NCI-H2029 (cell line): Measurements from ENCODE around the gene CCND3.

Experiments
- DNase-seq: peaks from one replicate; lab custom pipeline; 2025; lab: John Stamatoyannopoulos, UW

The CCND3 gene

DNA sequence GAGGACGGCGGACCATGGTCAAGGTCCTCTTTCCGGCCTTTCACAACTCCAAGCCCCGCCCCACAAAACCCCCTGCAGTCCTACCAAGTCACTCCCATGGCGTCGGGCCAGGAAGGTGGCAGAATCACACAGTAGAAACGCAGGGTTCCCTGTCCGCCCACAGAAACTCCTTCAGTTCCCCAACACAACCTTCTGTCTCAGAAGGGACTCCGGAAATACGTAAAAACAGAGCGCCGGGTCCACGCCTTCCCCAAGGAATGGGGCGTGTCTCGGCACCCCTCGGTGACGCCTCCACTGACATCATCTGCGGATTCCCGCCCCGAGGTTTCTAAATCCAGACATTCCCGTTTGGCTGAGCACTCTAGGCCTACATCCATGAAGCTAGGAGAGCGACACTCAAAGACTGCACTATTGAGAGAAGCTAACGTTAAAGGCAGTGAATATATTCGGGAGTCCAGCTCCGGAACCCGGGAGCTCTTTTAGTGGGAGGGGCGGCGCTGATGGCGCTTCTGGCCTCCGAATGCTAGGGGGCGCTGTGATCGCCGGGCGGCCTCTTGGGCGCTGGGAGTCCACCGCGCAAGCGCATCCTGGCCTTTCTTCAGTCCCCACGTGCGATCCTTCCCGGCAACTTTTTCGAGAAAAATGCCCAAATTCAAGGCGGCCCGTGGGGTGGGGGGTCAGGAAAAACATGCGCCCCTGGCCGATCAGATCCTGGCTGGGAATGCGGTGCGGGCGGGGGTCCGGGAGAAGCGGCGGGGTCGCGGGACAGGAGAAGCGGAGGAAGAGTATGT is 20.5 kb downstream of the CCND3 start, which contains the start of the genes BYSL and MED20:
TSS of gene BYSL (plus strand) at position 579 of the 791 bp plus-strand sequence. CDS start at position 643, 64 bp downstream.
TSS of gene MED20 (minus strand) at position 219 of the 791 bp plus-strand sequence. CDS start at position 98, 121 bp downstream.
- peak; percentile 85 for DNase-seq

DNA sequence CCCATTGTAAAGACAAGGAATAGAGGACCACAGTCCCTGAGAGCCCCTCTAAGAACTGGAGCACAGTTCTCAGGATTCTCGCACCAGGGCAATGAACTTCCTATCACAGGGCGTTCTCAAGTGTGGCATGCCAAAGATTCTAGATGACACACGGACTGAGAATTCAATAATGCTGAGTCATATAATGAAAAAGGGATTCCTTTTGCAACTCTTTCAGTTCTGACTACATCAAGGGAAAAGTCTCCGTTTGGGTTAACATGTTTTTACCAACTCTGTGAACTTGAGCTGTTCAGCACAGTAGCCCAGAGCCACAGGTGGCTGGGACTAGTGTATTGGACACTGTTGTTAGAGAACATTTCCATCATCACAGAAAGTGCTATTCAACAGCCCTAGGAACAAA is 24.1 kb downstream of the CCND3 start:
- no peak for DNase-seq

DNA sequence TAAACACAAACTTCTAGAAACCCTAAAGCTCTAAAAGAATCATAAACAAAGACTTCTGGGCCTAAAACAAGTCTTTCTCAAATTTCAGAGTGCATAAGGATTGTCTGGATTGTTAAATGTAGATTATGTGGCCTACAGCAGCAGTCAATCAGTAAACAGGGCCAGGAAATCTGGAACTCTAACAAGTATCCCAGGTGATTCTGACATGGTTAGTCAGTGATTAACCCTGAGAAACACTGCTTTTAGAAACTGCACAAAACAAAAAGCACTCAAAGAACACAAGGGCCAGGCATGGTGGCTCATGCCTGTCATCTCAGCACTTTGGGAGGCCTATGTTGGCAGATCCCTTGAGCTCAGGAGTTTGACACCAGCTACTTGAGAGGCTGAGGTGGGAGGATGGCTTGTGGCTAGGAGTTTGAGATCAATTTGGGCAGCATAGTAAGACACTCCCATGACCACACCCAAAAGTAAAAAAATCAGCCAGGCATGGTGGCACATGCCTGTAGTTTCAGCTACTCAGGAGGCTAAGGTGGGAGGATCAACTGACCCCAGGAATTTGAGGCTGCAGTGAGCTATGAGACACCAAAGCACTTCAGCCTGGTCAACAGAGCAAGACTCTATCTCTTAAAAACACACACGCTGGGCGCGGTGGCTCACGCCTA is 26.6 kb downstream of the CCND3 start:
- DNase-seq = no peak

DNA sequence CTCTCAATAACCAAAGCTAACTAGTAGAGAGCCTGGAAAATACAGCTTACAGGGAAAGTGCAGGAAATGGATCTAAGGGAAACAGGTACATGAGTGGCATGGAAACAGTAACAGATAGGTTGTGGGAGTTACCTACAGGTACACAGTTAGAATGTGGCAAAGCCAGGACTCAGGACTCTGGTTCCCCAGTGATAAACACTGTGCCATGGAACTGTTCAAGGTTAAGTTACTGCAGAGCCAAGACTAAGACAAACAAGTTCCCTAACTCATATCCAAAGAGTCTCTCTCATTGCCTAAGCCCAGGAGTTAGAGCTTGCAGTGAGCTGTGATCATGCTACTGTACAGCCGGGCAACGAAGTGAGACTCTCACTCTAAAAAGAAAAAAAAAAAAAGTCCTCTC is 27.3 kb downstream of the CCND3 start:
- DNase-seq = no peak

DNA sequence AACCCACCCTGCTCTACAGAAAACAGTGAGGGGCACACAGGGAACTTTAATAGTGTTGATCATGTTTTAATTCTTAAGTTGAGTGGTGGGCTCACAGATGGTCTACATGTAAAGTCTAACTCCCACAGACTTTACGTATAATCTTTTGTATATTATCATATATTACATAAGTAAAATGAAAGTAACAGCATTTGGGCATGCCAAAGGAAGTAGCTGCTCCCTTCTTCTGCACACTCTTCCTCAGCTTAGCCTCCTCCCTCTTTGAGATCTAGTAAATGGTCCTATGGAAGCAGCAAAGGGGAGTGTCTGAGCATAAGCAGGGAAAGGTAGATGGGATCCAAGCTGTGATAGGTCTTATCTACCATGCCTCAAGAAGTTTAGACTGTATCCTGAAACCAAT is 31.9 kb downstream of the CCND3 start:
- no peak for DNase-seq

DNA sequence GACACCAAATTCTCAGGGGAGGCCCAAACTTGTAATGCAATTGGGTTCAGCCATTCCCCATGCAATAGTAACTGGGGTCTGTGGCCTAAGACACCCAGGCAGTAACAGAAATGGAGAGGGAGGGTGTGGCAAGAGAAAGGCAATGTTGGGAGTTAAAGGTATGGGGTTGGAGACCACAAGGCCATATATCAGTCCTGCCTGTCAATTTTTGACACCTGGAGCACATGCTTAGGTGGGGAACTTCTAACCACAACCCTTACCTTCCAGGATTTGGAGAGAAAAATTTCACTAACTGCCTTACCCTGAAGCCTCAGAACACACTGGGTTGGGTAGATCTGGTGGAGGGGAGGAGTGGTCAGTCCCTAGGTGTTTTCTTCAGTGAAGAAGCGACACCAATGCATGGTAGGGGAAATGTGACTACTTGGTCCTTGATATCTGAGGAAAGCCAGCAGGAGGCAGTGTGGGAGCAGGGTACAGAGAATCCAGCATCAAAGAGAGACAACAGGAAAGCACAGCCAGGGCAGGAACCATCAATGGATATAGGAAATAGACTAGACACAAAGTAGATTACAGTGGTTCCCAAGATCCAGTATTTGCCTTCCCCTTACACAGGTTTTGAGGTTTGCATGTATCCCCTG is 39.6 kb downstream of the CCND3 start:
- no peak for DNase-seq

DNA sequence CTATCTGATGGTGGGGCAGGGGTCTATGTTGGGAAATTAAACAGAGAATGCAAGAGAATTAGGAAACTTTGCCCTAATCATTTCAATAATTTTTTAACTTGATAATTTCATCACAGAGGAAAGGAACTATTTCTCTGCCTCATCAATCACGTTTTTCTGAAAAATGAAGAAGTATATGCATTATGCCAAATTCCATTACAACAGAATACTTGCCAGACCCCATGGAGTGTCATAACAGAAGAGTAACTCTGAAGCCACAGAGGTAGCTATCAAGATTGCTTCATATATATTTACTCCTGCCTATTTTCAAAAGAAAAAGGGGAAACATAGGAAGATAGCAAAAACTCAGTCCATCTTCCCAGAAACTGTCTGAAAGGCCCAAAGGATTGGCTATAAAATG is 40.7 kb downstream of the CCND3 start:
- DNase-seq = no peak

DNA sequence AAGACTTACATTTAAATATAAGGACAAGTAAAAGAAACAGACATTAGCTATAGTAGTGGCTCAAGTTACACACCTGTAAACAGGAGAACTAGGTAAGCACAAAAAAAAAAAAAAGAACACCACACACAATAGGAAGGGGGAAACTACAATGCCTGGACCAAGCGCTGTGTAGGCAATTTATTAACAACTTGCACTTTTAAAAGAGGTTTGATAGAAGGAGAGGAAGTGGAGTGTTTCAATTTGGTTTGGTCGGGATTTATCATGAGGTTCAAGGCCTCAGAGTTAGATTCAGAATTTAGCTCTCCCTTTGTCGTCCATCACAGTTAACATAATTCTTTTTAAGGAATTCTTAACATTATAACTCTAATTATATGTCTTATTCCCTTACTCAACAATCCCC is 45.3 kb downstream of the CCND3 start:
- no peak for DNase-seq

DNA sequence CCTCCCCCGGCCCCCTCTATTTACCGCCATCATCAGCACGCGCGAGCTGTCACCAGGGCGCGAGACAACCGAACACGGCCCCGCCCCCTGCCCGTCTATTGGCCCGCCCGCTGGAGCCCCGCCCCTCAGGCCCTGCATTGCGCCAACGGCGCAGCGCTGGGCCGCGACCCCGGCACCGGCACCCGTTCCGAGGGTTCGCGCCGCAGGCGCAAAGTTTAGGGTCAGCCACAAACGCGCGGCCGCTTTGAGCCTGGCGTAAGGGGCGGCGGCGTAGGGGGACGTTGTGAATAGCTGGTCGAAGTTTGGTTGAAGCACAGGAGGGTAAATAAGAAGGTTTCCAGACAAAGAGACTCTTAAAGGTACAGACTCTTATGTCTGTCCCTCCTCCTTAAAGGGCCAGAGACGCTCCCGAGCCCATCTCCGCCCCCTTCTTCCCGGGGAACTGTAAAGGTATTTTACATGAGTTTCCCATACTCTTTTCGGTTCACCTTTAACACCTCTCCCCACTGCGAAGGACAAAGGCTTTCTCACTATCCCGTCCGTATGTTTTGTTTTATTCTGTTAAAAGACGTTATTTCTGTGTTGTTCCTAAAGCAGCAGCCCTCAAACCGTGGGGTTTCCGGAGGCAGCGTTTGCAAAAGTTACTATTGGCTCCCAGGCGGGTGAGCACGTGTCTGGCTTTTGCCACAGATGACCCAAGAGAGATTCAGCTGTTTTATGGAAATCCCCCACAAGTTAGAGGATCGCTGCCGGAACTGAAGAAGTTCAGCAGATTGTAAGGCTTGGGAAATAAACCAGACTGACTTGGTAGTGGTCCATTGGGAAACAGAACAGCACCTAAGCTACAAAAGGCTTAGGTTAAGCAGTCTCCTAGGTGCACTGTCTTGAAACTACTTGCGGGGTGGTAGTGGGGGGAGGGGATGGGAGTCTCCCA is 46.0 kb downstream of the CCND3 start, which contains the start of gene USP49:
TSS of gene USP49 (minus strand) at position 76 of the 934 bp plus-strand sequence. CDS start 88,392 bp downstream, outside the sequence.
- peak; percentile 91 for DNase-seq

DNA sequence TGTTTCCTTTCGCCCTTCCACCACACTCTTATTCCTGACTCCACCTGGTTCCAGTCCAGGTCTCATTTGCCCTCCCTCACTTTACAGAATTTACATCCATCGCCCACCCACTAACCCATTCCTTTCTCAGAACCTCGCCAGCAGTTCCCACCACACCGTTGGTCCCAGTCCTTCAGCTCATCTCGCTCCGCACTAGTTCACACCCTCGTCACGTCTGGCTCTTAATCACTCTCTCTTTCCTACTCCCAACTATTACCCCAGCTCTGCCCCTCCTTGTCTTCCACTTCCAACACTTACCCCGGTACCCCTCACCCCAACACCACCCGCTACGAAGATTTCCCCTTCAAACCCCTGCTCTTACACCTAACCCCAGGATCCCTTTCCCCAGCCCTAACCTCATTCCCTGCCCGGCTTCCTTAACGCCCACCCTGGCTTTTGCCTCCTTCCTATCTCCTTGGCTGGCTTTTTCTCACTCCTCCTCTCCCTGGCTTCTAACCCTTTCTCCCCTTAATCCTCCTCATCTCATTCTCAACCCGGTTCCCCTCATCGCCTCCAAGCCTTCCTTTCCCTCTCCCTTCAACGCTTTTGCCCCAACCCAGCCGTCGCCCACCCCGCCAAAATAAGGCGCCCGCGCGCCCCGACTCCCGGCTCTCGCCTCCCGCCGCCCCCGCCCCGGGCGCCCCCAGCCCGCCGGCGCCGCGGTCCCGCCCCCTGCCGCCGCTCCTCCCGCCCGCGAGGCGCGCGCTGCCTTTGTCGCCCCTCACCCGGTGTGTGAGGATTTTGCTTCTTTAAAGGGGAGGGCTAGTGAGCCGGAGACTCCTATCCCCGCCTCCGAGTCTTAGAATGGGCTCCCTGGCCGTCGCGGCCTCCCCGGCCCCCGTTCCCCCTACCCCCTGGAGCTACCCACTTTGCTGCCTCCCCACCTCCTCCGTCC is 47.0 kb downstream of the CCND3 start:
- DNase-seq = peak; percentile 66

DNA sequence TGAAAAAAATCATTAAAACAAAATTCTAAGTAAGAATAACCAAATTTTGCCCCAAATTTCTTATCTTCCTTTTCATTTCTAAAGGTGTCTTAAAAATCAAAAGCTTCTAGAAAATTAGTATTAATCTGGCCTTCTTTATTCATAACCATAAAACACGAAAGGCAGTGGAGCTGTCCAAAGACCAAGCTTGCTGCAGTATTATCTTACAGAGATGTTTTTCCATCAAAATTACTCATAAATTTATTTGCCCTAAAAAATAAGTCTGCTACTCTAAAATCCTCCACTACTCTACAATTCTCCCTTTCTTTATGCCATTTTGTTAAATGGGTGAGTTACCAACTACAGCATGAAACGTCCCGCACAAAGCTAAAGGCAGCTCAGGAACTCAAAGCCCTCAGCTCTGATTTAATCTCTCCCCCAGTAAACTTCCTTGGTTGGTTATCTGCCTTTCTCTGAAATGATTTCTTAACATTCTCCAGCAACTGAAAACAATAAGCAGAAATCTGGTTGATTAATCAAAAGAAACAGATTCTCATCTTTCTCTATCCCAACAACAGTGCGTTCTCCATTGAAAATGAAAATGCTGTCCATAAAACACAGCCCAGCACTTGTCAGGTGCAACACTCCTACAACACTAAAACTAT is 48.6 kb downstream of the CCND3 start:
- no peak for DNase-seq

DNA sequence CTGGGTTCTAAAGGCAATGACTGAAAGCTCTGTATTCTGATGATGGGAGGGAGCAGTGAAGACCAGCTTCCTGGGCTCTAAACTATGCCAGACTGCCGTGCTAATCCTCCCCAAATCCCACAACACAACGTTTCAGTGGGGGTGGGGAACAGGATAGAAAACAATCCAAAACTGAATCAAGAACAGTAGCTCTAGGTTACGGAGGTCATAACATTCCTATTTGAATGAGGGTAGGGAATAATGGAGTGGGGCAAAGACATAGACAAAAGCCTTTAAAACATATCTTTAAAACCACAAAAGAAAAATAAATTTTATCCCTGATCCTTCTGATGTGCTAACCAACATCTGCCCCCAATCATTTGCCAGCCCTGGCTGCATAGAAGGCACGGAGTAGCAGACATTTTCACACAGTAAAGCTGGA is 54.3 kb downstream of the CCND3 start:
- no peak for DNase-seq

DNA sequence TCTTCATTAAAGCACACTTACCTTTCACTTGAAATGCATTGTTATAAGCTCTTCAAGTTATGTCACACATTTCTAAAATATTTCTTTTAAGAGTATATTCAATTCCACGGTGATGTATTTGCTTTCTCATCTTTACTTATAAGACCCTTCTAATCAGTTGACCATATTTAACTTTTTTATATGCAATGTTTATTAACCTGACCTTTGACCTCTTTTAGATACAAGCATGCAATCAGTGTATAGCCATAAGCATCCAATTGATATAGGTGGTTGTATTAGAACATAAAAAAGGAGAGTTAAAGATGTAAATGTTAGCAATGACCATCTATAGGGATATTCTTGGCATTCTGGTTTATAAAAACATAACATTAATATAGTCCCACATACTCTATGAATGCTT is 55.7 kb downstream of the CCND3 start:
- no peak for DNase-seq

DNA sequence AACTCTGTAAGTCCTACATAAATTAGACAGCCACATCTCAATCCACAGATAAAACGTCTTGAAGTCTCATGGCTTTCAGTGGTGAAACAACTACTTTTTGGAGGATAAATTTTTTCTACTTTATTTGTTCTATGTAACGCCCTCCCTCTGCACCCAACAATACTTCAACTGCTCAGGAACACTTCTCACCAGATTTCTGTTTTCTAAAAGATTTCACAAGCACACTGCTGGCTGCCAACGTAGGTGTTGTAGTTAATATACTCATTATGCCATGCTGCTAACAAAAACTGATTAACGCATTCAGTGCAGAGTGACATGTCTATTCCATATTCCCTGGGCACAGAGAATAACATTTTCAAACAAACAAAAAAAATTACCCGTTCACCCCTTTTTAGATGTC is 56.7 kb downstream of the CCND3 start:
- no peak for DNase-seq
